ENCODE results near the gene LRRC8C.

GRCh38 chr1:89659322-89660081 lies 26.6 kb downstream of the LRRC8C start:
- TF ChIP-seq CTCF (IDR thresholded peaks at IDR 0.05) (no peak), POLR2A (IDR thresholded peaks at IDR 0.05) (no peak)

All from heart left ventricle (tissue), 13 donors.